Activated T-cell treated with anti-CD3 and anti-CD28 coated beads for 24 hours (primary cell): ENCODE results near the gene BPIFA2.

Experiments
- DNase-seq: peaks from one replicate; pipeline ENCODE4 v3.0.0-alpha.2; 2020; ENCODE audit warnings: low read depth

Gene BPIFA2

GRCh38 chr20:33202451-33202850 lies 34.5 kb downstream of the BPIFA2 start:
- DNase-seq = no peak

- no peak for DNase-seq
Measured at GRCh38 chr20:33203444-33203843, 35.5 kb downstream of the BPIFA2 start.

GRCh38 chr20:33209789-33210188 lies 41.8 kb downstream of the BPIFA2 start:
- DNase-seq = no peak

GRCh38 chr20:33210371-33210770 lies 42.4 kb downstream of the BPIFA2 start:
- no peak for DNase-seq

- no peak for DNase-seq
Measured at GRCh38 chr20:33211817-33212424, 44.0 kb downstream of the BPIFA2 start.

GRCh38 chr20:33217052-33217451 lies 49.1 kb downstream of the BPIFA2 start, which contains the start of gene BPIFA3:
Gene BPIFA3, plus strand, starts transcription at chr20:33217352. Its CDS starts 185 bp downstream, at chr20:33217537.
- DNase-seq = no peak

- no peak for DNase-seq
Measured at GRCh38 chr20:33224399-33224798, 56.4 kb downstream of the BPIFA2 start.

- DNase-seq = no peak
Measured at GRCh38 chr20:33229843-33230242, 61.9 kb downstream of the BPIFA2 start.
